ENCODE data around the gene ATP8B1. TPM values are rescaled to one million over a fixed set of nuclear protein-coding genes. Genes with fewer than 3 reads are reported as not detected.

The ATP8B1 gene
- total RNA-seq, 1 donor from 2014 or later, result 0.15 TPM

DNA sequence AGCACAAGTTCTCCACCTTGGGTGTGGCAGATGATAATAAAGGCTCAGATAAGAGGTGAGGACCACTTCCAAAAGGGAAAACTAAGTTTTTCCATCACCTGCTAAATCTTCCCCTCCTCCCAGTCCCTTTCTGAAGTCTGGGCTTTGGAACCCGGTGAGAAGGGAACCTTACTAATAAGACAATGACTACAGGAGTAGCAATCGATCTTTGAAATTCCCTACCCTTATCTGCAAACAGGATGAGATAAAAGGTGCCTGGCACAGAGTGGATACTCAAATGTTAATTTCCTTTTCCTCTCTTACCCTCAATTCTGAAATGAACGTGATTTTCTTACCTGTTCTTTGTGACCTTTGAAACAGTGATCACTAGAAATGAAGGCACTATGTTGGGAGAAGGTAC, 111.8 kb downstream of the ATP8B1 start:
- Histone ChIP-seq H3K9me3 (ENCODE audit: low read depth) (no peaks in the 10 kb centered on the region), H3K4me1 (no peaks in the 10 kb centered on the region), H3K27ac (no peak overlapping the region), H3K4me2 (no peak overlapping the region), H2AFZ (replicated peaks) (no peak overlapping the region), H3K36me3 (no peaks in the 10 kb centered on the region), H4K20me1 (ENCODE audit: low read depth) (peaks cover 7% of the 10 kb centered on the region), H3K27me3 (no peaks in the 10 kb centered on the region), H3K79me2 (ENCODE audit: low read depth) (no peaks in the 10 kb centered on the region), H3K9ac (no peak overlapping the region), H3K4me3 (no peak overlapping the region), H3F3A (ENCODE audit: low read depth) (no peaks in the 10 kb centered on the region)
- no peak overlapping the region for H3K4me3 Mint-ChIP-seq
- H3K9me3 Mint-ChIP-seq, result no peaks in the 10 kb centered on the region
- DNase-seq (ENCODE audit: low spot score), result no peak
- no peaks in the 10 kb centered on the region for H3K27me3 Mint-ChIP-seq (ENCODE audit: insufficient read depth, low read depth)
- H3K27ac Mint-ChIP-seq, result no peak overlapping the region
- H3K4me1 Mint-ChIP-seq, result no peaks in the 10 kb centered on the region
- H3K36me3 Mint-ChIP-seq, result no peaks in the 10 kb centered on the region
- TF ChIP-seq, protein P1, sequence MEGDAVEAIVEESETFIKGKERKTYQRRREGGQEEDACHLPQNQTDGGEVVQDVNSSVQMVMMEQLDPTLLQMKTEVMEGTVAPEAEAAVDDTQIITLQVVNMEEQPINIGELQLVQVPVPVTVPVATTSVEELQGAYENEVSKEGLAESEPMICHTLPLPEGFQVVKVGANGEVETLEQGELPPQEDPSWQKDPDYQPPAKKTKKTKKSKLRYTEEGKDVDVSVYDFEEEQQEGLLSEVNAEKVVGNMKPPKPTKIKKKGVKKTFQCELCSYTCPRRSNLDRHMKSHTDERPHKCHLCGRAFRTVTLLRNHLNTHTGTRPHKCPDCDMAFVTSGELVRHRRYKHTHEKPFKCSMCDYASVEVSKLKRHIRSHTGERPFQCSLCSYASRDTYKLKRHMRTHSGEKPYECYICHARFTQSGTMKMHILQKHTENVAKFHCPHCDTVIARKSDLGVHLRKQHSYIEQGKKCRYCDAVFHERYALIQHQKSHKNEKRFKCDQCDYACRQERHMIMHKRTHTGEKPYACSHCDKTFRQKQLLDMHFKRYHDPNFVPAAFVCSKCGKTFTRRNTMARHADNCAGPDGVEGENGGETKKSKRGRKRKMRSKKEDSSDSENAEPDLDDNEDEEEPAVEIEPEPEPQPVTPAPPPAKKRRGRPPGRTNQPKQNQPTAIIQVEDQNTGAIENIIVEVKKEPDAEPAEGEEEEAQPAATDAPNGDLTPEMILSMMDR (IDR thresholded peaks at IDR 0.05), result no peak
- no peak for TF ChIP-seq EZH2 (IDR thresholded peaks at IDR 0.05)
- no peak for TF ChIP-seq EZH2phosphoT487 (IDR thresholded peaks at IDR 0.05)

DNA sequence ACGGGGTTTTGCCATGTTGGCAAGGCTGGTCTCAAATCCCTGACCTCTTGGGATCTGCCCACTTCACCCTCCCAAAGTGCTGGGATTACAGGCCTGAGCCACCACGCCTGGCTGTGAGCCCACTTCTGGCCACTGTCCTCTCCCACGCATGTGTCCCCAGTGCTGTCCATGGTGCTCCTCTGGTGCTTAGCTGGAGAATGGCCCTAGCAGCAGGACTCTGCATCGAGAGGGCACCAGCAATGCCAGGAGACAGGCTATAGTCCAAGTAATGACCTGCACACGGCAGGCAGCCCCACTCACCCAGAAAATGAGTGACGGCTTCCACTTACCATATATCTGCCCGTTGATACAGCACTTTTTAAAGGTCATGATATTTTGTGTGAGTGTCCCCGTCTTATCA, 115.1 kb downstream of the ATP8B1 start:
- no peak for DNase-seq (ENCODE audit: low spot score)
- Histone ChIP-seq H3F3A (ENCODE audit: low read depth) (no peaks in the 10 kb centered on the region), H3K4me1 (no peaks in the 10 kb centered on the region), H3K27me3 (no peaks in the 10 kb centered on the region), H3K4me3 (no peak overlapping the region), H4K20me1 (ENCODE audit: low read depth) (no peaks in the 10 kb centered on the region), H3K9ac (no peak overlapping the region), H3K27ac (no peak overlapping the region), H3K79me2 (ENCODE audit: low read depth) (no peaks in the 10 kb centered on the region), H3K36me3 (no peaks in the 10 kb centered on the region), H3K4me2 (no peak overlapping the region), H3K9me3 (ENCODE audit: low read depth) (no peaks in the 10 kb centered on the region), H2AFZ (replicated peaks) (no peak overlapping the region)
- no peaks in the 10 kb centered on the region for H3K4me1 Mint-ChIP-seq
- H3K9me3 Mint-ChIP-seq, result no peaks in the 10 kb centered on the region
- no peak overlapping the region for H3K27ac Mint-ChIP-seq
- no peak for TF ChIP-seq EZH2 (IDR thresholded peaks at IDR 0.05)
- no peaks in the 10 kb centered on the region for H3K27me3 Mint-ChIP-seq (ENCODE audit: insufficient read depth, low read depth)
- H3K4me3 Mint-ChIP-seq, result no peak overlapping the region
- no peaks in the 10 kb centered on the region for H3K36me3 Mint-ChIP-seq

DNA sequence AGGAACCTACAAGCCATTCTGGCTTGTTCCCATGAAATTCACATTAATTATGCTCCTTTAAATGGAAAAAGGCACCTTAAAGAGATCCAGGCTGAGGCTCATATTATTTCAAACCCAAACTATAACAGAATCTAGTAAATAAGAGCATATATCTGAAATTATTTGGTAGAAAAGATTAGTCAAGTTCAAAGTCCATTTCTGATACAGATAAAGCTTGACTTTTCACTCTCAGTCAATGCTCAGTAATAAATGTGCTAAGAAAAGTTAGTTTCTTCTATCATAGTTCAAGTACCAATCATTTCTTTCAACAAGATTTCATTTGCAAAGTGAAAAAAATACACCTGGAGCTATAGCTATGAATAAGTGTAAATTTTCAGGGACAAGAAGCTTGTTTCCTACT, 119.6 kb downstream of the ATP8B1 start:
- Histone ChIP-seq H3K27me3 (no peaks in the 10 kb centered on the region), H3K9me3 (ENCODE audit: low read depth) (no peaks in the 10 kb centered on the region), H2AFZ (replicated peaks) (no peak overlapping the region), H3F3A (ENCODE audit: low read depth) (no peaks in the 10 kb centered on the region), H3K4me3 (no peak overlapping the region), H3K79me2 (ENCODE audit: low read depth) (no peaks in the 10 kb centered on the region), H3K4me2 (no peak overlapping the region), H3K36me3 (no peaks in the 10 kb centered on the region), H3K9ac (no peak overlapping the region), H4K20me1 (ENCODE audit: low read depth) (no peaks in the 10 kb centered on the region), H3K4me1 (no peaks in the 10 kb centered on the region), H3K27ac (no peak overlapping the region)
- Mint-ChIP-seq H3K27me3 (ENCODE audit: insufficient read depth, low read depth) (no peaks in the 10 kb centered on the region), H3K27ac (no peak overlapping the region), H3K4me3 (no peak overlapping the region), H3K4me1 (no peaks in the 10 kb centered on the region), H3K36me3 (no peaks in the 10 kb centered on the region), H3K9me3 (no peaks in the 10 kb centered on the region)
- TF ChIP-seq EZH2 (IDR thresholded peaks at IDR 0.05) (no peak), EZH2phosphoT487 (IDR thresholded peaks at IDR 0.05) (no peak)
- TF ChIP-seq, protein P1 (IDR thresholded peaks at IDR 0.05), result no peak
- DNase-seq (ENCODE audit: low spot score), result no peak

DNA sequence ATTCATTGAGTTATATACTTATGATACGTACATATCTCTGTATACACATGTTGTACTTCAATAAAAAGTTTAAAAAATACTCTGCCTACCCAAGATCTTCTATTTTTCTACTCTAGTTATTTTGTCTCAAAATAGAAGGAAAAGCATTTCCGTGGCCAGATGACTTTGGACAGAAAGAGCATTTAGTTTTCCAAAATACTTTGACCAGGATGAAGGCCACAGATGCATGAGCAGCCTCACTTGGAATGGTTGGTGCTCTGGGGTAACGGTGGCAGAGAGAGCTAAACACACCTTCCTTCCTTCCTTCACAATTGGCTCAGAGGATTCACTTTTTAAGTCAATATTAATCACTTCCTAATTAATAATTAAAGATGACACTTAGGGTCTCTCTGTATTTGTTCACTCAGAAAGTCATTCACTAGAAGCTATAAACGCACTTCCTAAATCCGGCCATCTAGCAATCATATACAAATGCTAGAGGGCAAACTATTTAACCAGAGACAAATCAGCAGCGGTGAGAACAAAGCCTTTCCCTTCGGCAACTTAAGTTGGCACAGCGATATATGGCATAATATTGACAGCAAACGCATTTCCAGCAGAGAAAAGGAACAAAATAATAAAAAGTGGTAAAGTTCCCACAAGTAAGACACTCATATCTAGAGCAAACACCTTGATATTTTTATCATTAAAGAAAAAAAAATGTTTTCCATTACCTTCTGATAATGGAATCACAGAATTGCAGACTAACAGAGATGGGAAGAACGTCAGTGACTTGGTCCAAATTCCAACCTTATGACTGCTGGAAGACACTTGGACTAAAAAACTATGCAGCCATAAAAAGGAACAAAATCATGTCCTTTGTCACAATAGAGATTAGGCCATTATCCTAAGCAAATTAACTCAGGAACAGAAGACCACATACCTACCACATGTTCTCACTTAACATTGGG, 125.6 kb downstream of the ATP8B1 start:
- Histone ChIP-seq H3K4me1 (no peaks in the 10 kb centered on the region), H2AFZ (replicated peaks) (no peak overlapping the region), H3K4me2 (no peak overlapping the region), H3K27ac (no peak overlapping the region), H3K9ac (no peak overlapping the region), H3K36me3 (no peaks in the 10 kb centered on the region), H3K9me3 (ENCODE audit: low read depth) (peaks cover 3% of the 10 kb centered on the region), H4K20me1 (ENCODE audit: low read depth) (no peaks in the 10 kb centered on the region), H3F3A (ENCODE audit: low read depth) (no peaks in the 10 kb centered on the region), H3K79me2 (ENCODE audit: low read depth) (no peaks in the 10 kb centered on the region), H3K27me3 (no peaks in the 10 kb centered on the region), H3K4me3 (no peak overlapping the region)
- Mint-ChIP-seq H3K4me3 (no peak overlapping the region), H3K4me1 (no peaks in the 10 kb centered on the region), H3K9me3 (peaks cover 4% of the 10 kb centered on the region), H3K36me3 (no peaks in the 10 kb centered on the region), H3K27ac (no peak overlapping the region), H3K27me3 (ENCODE audit: insufficient read depth, low read depth) (no peaks in the 10 kb centered on the region)
- no peak for DNase-seq (ENCODE audit: low spot score)
- no peak for TF ChIP-seq EZH2 (IDR thresholded peaks at IDR 0.05)
- TF ChIP-seq, protein P1 (IDR thresholded peaks at IDR 0.05), result no peak
- TF ChIP-seq EZH2phosphoT487 (IDR thresholded peaks at IDR 0.05), result no peak
